ENCODE results near the gene SNTA1.
"Not testable (repeated sequence)": the region's sequence is repeated elsewhere in the genome, so short reads cannot be mapped to it uniquely, and the experiment has no call there.

The SNTA1 gene

DNA sequence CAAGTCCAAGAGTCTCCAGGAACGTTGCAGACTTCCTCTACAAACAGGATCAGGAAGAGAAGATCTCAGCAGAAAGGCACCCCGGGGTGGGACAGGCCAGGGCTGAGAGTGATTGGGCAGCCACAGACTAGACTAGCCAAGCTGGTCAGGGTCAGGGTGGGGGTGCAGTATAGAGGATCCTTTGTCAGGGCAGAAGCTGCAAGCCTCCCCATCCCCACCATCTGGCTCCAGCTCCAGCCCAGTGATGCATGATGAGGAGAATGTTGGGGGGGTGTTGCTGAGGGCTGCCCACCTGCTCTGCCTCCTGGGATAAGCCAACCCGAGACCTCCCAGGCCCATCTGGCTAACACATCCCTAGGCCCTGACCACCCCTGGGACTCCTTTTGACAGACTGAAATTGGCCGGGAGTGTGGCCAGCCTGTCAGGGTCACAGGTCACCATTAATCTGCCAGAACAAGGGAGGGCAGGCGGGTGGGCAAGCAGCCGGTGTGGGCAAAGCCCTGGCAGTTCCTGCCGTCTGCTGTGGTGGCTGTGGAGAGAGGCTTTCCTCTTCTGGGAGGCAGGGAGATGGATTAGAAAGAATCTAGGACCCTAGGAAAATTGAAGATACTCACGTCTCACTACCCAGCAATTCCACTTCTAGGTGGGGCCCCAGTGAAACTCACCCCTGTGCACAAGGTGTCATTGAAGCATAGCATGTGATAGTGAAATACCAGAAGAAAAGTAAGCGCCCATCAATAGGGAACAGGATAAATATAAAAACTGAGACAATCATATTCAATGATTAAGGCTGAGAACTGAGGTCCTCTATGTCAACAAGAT lies 22.1 kb upstream of the SNTA1 start:
- no peaks in the 10 kb centered on the region for H3K4me1 ChIP-seq (ENCODE audit: control insufficient read depth, insufficient read depth, low read length, poor library complexity, severe bottlenecking)
- H3K27me3 ChIP-seq (replicated peaks; ENCODE audit: control insufficient read depth, insufficient read depth, low read length, poor library complexity, severe bottlenecking), result no peaks in the 10 kb centered on the region
- no peaks in the 10 kb centered on the region for H3K36me3 ChIP-seq (ENCODE audit: control insufficient read depth, insufficient read depth, low read length)
- H3K27ac ChIP-seq (ENCODE audit: insufficient read depth, low read length, poor library complexity, severe bottlenecking), result no peak overlapping the region
- no peaks in the 10 kb centered on the region for H3K9me3 ChIP-seq (ENCODE audit: control insufficient read depth, low read length)
- no peak overlapping the region for H3K4me3 ChIP-seq (ENCODE audit: insufficient read depth, low read depth, low read length, poor library complexity, severe bottlenecking)
- DNase-seq, result no peak

GRCh38 chr20:33464759-33465158 lies 21.2 kb upstream of the SNTA1 start:
- not testable (repeated sequence) for DNase-seq; H3K36me3 ChIP-seq (ENCODE audit: control insufficient read depth, insufficient read depth, low read length); H3K27me3 ChIP-seq (replicated peaks; ENCODE audit: control insufficient read depth, insufficient read depth, low read length, poor library complexity, severe bottlenecking); H3K27ac ChIP-seq (ENCODE audit: insufficient read depth, low read length, poor library complexity, severe bottlenecking); H3K9me3 ChIP-seq (ENCODE audit: control insufficient read depth, low read length); H3K4me3 ChIP-seq (ENCODE audit: insufficient read depth, low read depth, low read length, poor library complexity, severe bottlenecking); H3K4me1 ChIP-seq (ENCODE audit: control insufficient read depth, insufficient read depth, low read length, poor library complexity, severe bottlenecking)

GRCh38 chr20:33463332-33464101 lies 20.0 kb upstream of the SNTA1 start:
- Histone ChIP-seq H3K27me3 (replicated peaks; ENCODE audit: control insufficient read depth, insufficient read depth, low read length, poor library complexity, severe bottlenecking) (no peaks in the 10 kb centered on the region), H3K9me3 (ENCODE audit: control insufficient read depth, low read length) (no peaks in the 10 kb centered on the region), H3K4me1 (ENCODE audit: control insufficient read depth, insufficient read depth, low read length, poor library complexity, severe bottlenecking) (no peaks in the 10 kb centered on the region), H3K36me3 (ENCODE audit: control insufficient read depth, insufficient read depth, low read length) (no peaks in the 10 kb centered on the region), H3K27ac (ENCODE audit: insufficient read depth, low read length, poor library complexity, severe bottlenecking) (no peak overlapping the region), H3K4me3 (ENCODE audit: insufficient read depth, low read depth, low read length, poor library complexity, severe bottlenecking) (no peak overlapping the region)
- no peak for DNase-seq

DNA sequence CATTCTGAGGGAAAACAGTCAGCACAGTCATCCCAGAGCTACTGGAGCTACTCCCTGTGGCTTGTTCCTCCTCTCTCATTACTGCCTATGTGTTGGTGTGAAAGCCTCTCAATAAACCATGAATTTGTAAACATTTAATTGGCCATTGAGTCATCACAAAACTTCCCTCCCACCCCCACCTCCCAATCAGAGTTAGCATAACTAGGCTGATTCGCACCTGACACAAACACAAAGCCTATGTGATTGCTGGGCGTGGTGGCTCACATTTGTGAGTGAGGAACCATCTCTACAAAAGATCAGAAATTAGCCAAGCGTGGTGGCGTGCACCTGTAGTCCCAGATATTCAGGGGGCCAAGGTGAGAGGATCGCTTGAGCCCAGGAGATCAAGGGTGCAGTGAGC lies 17.1 kb upstream of the SNTA1 start:
- H3K27me3 ChIP-seq (replicated peaks; ENCODE audit: control insufficient read depth, insufficient read depth, low read length, poor library complexity, severe bottlenecking), result no peaks in the 10 kb centered on the region

DNA sequence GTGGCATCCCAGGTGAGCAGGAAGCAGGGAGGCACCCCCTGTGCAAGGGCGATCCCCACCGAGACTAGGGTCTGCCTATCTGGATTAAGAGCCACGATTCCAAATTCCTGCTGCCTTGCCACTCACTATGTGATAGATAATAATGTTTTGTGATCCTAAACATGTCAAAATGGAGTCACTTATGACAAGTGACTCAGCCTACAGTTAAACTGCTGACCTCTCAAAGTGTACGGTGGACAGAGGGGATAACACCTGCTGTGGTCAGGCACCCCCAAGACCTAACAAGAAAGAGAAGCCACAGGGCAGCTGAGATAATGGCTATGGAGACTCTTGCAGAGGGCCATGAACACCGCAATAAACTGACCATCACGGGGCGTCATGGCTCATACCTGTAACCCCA lies 16.0 kb upstream of the SNTA1 start:
- Histone ChIP-seq H3K27me3 (replicated peaks; ENCODE audit: control insufficient read depth, insufficient read depth, low read length, poor library complexity, severe bottlenecking) (no peaks in the 10 kb centered on the region), H3K4me3 (ENCODE audit: insufficient read depth, low read depth, low read length, poor library complexity, severe bottlenecking) (no peak overlapping the region), H3K4me1 (ENCODE audit: control insufficient read depth, insufficient read depth, low read length, poor library complexity, severe bottlenecking) (no peaks in the 10 kb centered on the region), H3K27ac (ENCODE audit: insufficient read depth, low read length, poor library complexity, severe bottlenecking) (no peak overlapping the region), H3K9me3 (ENCODE audit: control insufficient read depth, low read length) (no peaks in the 10 kb centered on the region), H3K36me3 (ENCODE audit: control insufficient read depth, insufficient read depth, low read length) (no peaks in the 10 kb centered on the region)
- DNase-seq, result no peak

More for the DNA sequence above, 17.1 kb upstream of the SNTA1 start:
- Histone ChIP-seq H3K27ac (ENCODE audit: insufficient read depth, low read length, poor library complexity, severe bottlenecking) (no peak overlapping the region), H3K4me3 (ENCODE audit: insufficient read depth, low read depth, low read length, poor library complexity, severe bottlenecking) (no peak overlapping the region), H3K9me3 (ENCODE audit: control insufficient read depth, low read length) (no peaks in the 10 kb centered on the region), H3K36me3 (ENCODE audit: control insufficient read depth, insufficient read depth, low read length) (no peaks in the 10 kb centered on the region), H3K4me1 (ENCODE audit: control insufficient read depth, insufficient read depth, low read length, poor library complexity, severe bottlenecking) (no peaks in the 10 kb centered on the region)
- DNase-seq, result no peak

- peak; percentile 51 to 72 (median 60) for DNase-seq
- not testable (repeated sequence) for H3K27ac ChIP-seq (ENCODE audit: insufficient read depth, low read length, poor library complexity, severe bottlenecking); H3K4me3 ChIP-seq (ENCODE audit: insufficient read depth, low read depth, low read length, poor library complexity, severe bottlenecking); H3K4me1 ChIP-seq (ENCODE audit: control insufficient read depth, insufficient read depth, low read length, poor library complexity, severe bottlenecking); H3K27me3 ChIP-seq (replicated peaks; ENCODE audit: control insufficient read depth, insufficient read depth, low read length, poor library complexity, severe bottlenecking); H3K36me3 ChIP-seq (ENCODE audit: control insufficient read depth, insufficient read depth, low read length); H3K9me3 ChIP-seq (ENCODE audit: control insufficient read depth, low read length)
These were observed 13.5 kb upstream of the SNTA1 start for GRCh38 chr20:33456916-33457642.

GRCh38 chr20:33450867-33451266 lies 7.3 kb upstream of the SNTA1 start:
- no peak overlapping the region for H3K27ac ChIP-seq (ENCODE audit: insufficient read depth, low read length, poor library complexity, severe bottlenecking)
- no peak for DNase-seq

DNA sequence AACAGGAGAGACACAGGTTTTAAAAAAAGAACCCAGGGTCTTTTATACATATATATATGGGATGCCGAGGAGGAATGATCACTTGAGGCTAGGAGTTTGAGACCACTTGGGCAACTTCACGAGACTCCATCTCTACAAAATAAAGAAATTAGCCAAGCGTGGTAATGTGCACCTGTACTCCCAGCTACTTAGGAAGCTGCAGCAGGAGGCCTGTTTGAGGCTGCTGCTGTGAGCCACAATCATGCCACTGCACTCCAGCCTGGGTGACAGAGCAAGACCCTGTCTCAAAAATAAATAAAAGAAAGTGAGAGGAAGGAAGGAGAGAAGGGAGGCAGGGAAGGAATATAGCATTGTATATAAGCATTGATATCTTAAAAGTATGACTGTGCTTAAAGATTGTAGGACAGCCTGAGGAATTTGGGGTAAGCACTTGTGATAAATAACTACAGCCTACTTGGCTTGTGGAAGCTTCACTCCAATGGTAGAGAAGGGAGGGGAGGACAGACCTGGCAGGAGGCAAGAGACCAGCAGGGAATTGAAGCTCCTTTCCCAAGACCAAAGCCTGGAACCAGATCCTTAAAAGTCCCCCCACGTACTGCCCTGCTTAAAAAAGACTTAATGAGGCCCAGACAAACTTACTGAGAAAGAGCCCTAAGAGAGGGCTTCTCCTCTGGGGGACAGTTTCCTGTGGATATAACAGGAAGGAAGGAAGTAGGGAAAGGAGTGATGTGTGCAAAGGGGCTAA lies 2.5 kb upstream of the SNTA1 start:
- no peak overlapping the region for H3K4me3 ChIP-seq (ENCODE audit: insufficient read depth, low read depth, low read length, poor library complexity, severe bottlenecking)
- H3K9me3 ChIP-seq (ENCODE audit: control insufficient read depth, low read length), result no peaks in the 10 kb centered on the region
- no peaks in the 10 kb centered on the region for H3K27me3 ChIP-seq (replicated peaks; ENCODE audit: control insufficient read depth, insufficient read depth, low read length, poor library complexity, severe bottlenecking)
- H3K4me1 ChIP-seq (ENCODE audit: control insufficient read depth, insufficient read depth, low read length, poor library complexity, severe bottlenecking), result peaks cover 5% of the 10 kb centered on the region
- H3K36me3 ChIP-seq (ENCODE audit: control insufficient read depth, insufficient read depth, low read length), result no peaks in the 10 kb centered on the region
- no peak for DNase-seq
- no peak overlapping the region for H3K27ac ChIP-seq (ENCODE audit: insufficient read depth, low read length, poor library complexity, severe bottlenecking)

More at GRCh38 chr20:33450867-33451266, 7.3 kb upstream of the SNTA1 start:
- no peaks in the 10 kb centered on the region for H3K9me3 ChIP-seq (ENCODE audit: control insufficient read depth, low read length)
- H3K36me3 ChIP-seq (ENCODE audit: control insufficient read depth, insufficient read depth, low read length), result no peaks in the 10 kb centered on the region
- H3K4me1 ChIP-seq (ENCODE audit: control insufficient read depth, insufficient read depth, low read length, poor library complexity, severe bottlenecking), result no peaks in the 10 kb centered on the region
- H3K4me3 ChIP-seq (ENCODE audit: insufficient read depth, low read depth, low read length, poor library complexity, severe bottlenecking), result no peak overlapping the region
- no peaks in the 10 kb centered on the region for H3K27me3 ChIP-seq (replicated peaks; ENCODE audit: control insufficient read depth, insufficient read depth, low read length, poor library complexity, severe bottlenecking)

DNA sequence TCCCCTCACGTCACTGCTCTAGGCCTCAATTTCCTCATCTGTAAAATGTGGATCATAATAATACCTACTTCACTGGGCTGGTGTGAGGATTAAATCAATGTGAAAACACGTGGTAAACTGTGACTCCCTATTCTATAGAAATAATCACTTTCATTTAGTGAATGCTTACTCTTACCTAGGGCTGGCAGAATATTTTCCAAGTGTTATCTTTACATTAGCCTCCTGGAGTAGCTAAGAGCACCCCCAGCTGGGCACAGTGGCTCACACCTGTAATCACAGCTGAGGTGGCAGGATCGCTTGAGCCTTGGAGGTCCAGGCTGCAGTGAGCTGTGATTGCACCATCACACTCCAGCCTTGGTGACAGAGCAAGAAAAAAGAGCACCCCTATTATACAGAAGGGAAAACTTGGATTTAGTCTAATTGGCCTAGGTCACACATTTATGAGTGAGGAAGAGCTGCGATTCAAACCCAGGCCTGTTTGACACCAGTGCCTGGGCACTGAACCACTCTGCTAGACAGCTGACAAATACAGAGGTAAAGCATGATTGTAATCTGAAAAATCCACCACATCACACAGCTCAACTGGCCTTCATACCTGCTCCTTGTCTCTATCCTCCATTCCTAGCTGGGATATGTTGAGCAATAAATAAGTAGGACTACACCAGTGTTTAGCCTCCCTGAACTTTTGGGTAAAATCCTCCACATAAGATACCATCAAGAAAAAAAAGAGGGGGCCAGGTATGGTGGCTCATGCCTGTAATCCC lies 1.4 kb upstream of the SNTA1 start:
- H3K27ac ChIP-seq (ENCODE audit: insufficient read depth, low read length, poor library complexity, severe bottlenecking), result peak overlapping the region; percentile 84

More for the DNA sequence above, 1.4 kb upstream of the SNTA1 start:
- DNase-seq, result peak in 1 of 3 donors; percentile 6
- Histone ChIP-seq H3K9me3 (ENCODE audit: control insufficient read depth, low read length) (no peaks in the 10 kb centered on the region), H3K4me3 (ENCODE audit: insufficient read depth, low read depth, low read length, poor library complexity, severe bottlenecking) (peak overlapping the region; percentile 88), H3K4me1 (ENCODE audit: control insufficient read depth, insufficient read depth, low read length, poor library complexity, severe bottlenecking) (peaks cover 5% of the 10 kb centered on the region), H3K36me3 (ENCODE audit: control insufficient read depth, insufficient read depth, low read length) (no peaks in the 10 kb centered on the region), H3K27me3 (replicated peaks; ENCODE audit: control insufficient read depth, insufficient read depth, low read length, poor library complexity, severe bottlenecking) (no peaks in the 10 kb centered on the region)

Data from effector memory CD4-positive, alpha-beta T cell (primary cell).